ENCODE measurements around the gene OR2S2.

GRCh38 chr9:35962126-35962906 is 4.4 kb upstream of the OR2S2 start:
- no peak for TF ChIP-seq POLR2A (IDR thresholded peaks at IDR 0.05; ENCODE audit: low read depth, low read length)
- TF ChIP-seq TAF1 (IDR thresholded peaks at IDR 0.05; ENCODE audit: borderline replicate concordance, low read depth, low read length): no peak
- no peak for TF ChIP-seq POLR2AphosphoS5 (IDR thresholded peaks at IDR 0.05; ENCODE audit: low read depth, low read length)

Data from GM12892 (cell line).